Calu3 (cell line): ENCODE results near the gene CXCL8. TPM values are rescaled to one million over a fixed set of nuclear protein-coding genes. Genes with fewer than 3 reads are reported as not detected.

Source experiments
- BruUV-seq: library from RNA; stranded (reverse); fragments of 400-500 nt; replicated peaks from 2 replicates; lab custom pipeline; 2021; lab: Mats Ljungman, UMichigan
- CTCF ChIA-PET: fragments of 300-600 bp; sonication (Branson Sonifier 250); formaldehyde crosslinking; loops from one replicate; lab custom pipeline; 2022; ENCODE audit warnings: antibody characterized with exemption; lab: Charles Lee
- DNase-seq: peaks from one replicate; pipeline ENCODE4 v3.0.0; 2022
- H3K27ac Mint-ChIP-seq: one replicate; pipeline ENCODE4 v1.8.0; 2022; ENCODE audit warnings: mixed read lengths; ENCODE audit not compliant: unreplicated experiment
- H3K27me3 Mint-ChIP-seq: one replicate; pipeline ENCODE4 v1.8.0; 2022; ENCODE audit warnings: mixed read lengths; ENCODE audit not compliant: unreplicated experiment
- H3K36me3 Mint-ChIP-seq: one replicate; pipeline ENCODE4 v1.8.0; 2022; ENCODE audit warnings: mild to moderate bottlenecking, moderate library complexity, mixed read lengths; ENCODE audit not compliant: insufficient read depth, unreplicated experiment
- H3K4me1 Mint-ChIP-seq: one replicate; pipeline ENCODE4 v1.8.0; 2022; ENCODE audit warnings: mild to moderate bottlenecking, low read depth, mixed read lengths; ENCODE audit not compliant: unreplicated experiment
- H3K4me3 Mint-ChIP-seq: one replicate; pipeline ENCODE4 v1.8.0; 2022; ENCODE audit warnings: mild to moderate bottlenecking, low read depth, moderate library complexity, mixed read lengths; ENCODE audit not compliant: unreplicated experiment
- H3K9me3 Mint-ChIP-seq: one replicate; pipeline ENCODE4 v1.8.0; 2022; ENCODE audit warnings: low read depth, mixed read lengths; ENCODE audit not compliant: unreplicated experiment
- intact Hi-C: fragments of 100-400 bp; cut with micrococcal nuclease; formaldehyde crosslinking; loops from one replicate; pipeline ENCODE4 v1.10.0; 2022; ENCODE audit not compliant: unreplicated experiment
- total RNA-seq: library from RNA; stranded (reverse); gene quantifications from 2 replicates; pipeline ENCODE4 v1.2.3, GENCODE V29; 2022
- TF ChIP-seq, protein P1 (sequence below): fragments of 200-600 bp; IDR thresholded peaks from one replicate; pipeline ENCODE4 v1.8.0; 2022; ENCODE audit warnings: antibody characterized with exemption; ENCODE audit not compliant: unreplicated experiment

CXCL8 gene
- total RNA-seq, 1 experiment from 2014 or later, result 404 TPM

DNA sequence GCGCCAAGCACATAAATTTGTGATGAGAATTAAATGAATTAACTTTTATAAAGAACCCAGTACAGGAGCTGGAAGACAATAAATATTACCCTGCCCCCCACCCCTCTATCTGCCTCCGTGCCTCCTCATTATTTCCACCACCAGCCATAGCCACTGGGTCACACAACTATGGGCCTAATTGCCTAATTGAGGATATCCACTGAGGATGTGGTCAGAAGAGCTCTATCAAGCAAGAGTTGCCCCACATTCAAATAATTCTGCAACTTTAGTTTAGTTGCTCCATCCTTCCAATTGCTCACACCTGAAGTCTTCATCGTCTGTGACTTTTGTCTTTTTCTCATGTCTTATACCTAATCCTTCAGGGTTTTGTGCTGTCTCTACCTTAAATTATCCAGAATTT lies 9.5 kb upstream of the CXCL8 start:
- Mint-ChIP-seq H3K36me3 (peaks cover 22% of the 10 kb centered on the region), H3K27me3 (no peaks in the 10 kb centered on the region), H3K4me1 (peaks cover 82% of the 10 kb centered on the region), H3K27ac (peak overlapping the region; percentile 85), H3K9me3 (no peaks in the 10 kb centered on the region), H3K4me3 (no peak overlapping the region)
- no TSS peak for BruUV-seq
- DNase-seq, result no peak
- TF ChIP-seq, protein P1, sequence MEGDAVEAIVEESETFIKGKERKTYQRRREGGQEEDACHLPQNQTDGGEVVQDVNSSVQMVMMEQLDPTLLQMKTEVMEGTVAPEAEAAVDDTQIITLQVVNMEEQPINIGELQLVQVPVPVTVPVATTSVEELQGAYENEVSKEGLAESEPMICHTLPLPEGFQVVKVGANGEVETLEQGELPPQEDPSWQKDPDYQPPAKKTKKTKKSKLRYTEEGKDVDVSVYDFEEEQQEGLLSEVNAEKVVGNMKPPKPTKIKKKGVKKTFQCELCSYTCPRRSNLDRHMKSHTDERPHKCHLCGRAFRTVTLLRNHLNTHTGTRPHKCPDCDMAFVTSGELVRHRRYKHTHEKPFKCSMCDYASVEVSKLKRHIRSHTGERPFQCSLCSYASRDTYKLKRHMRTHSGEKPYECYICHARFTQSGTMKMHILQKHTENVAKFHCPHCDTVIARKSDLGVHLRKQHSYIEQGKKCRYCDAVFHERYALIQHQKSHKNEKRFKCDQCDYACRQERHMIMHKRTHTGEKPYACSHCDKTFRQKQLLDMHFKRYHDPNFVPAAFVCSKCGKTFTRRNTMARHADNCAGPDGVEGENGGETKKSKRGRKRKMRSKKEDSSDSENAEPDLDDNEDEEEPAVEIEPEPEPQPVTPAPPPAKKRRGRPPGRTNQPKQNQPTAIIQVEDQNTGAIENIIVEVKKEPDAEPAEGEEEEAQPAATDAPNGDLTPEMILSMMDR, result no peak
- intact Hi-C loops, result loop anchor here (5.0 to 10.0 kb wide), 2 partner anchors 136 to 384 kb away; partner anchors contain the start of gene CXCL1
- CTCF ChIA-PET, result interaction anchor here (0.8 to 1.1 kb wide), 2 partner anchors 33 to 61 kb away, joined by 3 read pairs; no protein-coding TSS in a partner anchor

GRCh38 chr4:73731968-73732610 lies 8.3 kb upstream of the CXCL8 start:
- Mint-ChIP-seq H3K4me3 (no peak overlapping the region), H3K27ac (peak overlapping the region; percentile 85), H3K4me1 (peaks cover 75% of the 10 kb centered on the region), H3K36me3 (peaks cover 16% of the 10 kb centered on the region), H3K9me3 (no peaks in the 10 kb centered on the region), H3K27me3 (no peaks in the 10 kb centered on the region)
- no peak for DNase-seq
- TF ChIP-seq, protein P1, result no peak
- intact Hi-C loops, result loop anchor here (5.0 to 10.0 kb wide), 2 partner anchors 135 to 383 kb away; partner anchors contain the start of gene CXCL1
- CTCF ChIA-PET, result no interaction called here
- BruUV-seq, result no TSS peak

DNA sequence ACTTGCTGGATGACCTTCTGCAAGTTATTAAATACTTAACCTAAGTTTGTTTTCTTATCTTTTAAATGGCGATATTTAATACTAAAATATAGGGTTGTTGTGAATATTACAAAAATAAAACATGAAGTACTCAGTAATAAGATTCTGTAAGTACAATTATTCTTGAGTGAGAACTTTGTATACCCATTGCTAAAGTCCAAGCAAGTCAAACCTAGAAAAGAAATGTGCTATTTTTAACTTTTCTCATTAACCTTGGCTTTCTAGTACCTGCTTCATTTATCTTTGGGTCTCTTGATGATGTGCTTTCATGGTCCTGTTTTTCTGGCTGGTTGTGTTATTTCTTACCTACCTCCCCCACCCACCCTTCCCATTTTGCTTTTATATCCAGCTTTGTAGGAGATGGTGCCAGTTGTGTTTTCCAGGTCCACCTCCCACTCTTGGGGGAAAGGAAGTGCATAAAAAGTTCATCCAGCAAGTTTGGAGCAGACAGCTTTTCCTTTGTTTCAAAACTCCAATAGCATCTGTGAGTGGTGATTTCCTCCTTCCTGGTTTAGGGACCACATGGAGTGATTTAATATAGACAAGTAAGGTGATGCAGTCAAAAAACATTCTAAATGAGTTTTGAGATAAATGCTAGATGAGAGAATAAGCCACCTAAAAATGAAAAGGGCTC lies 7.5 kb upstream of the CXCL8 start:
- Mint-ChIP-seq H3K9me3 (no peaks in the 10 kb centered on the region), H3K36me3 (peaks cover 12% of the 10 kb centered on the region), H3K4me3 (no peak overlapping the region), H3K27ac (peak overlapping the region; percentile 89), H3K27me3 (no peaks in the 10 kb centered on the region), H3K4me1 (peaks cover 67% of the 10 kb centered on the region)
- TF ChIP-seq, protein P1, result no peak
- no peak for DNase-seq
- CTCF ChIA-PET, result no interaction called here
- intact Hi-C loops, result loop anchor here (5.0 to 10.0 kb wide), 2 partner anchors 134 to 382 kb away; partner anchors contain the start of gene CXCL1
- no TSS peak for BruUV-seq

GRCh38 chr4:73734530-73735001 lies 5.8 kb upstream of the CXCL8 start:
- intact Hi-C loops, result loop anchor here (5.0 to 10.0 kb wide), 2 partner anchors 133 to 380 kb away; partner anchors contain the start of gene CXCL1
- Mint-ChIP-seq H3K4me1 (peaks cover 53% of the 10 kb centered on the region), H3K27ac (peak overlapping the region; percentile 89)

More at GRCh38 chr4:73734530-73735001, 5.8 kb upstream of the CXCL8 start:
- no peak for DNase-seq
- Mint-ChIP-seq H3K36me3 (peaks cover 10% of the 10 kb centered on the region), H3K27me3 (no peaks in the 10 kb centered on the region), H3K9me3 (no peaks in the 10 kb centered on the region), H3K4me3 (peak overlapping the region; percentile 39)
- no TSS peak for BruUV-seq
- CTCF ChIA-PET, result interaction anchor here (0.7 to 1.1 kb wide), 2 partner anchors 20 to 130 kb away, joined by 3 to 4 read pairs; no protein-coding TSS in a partner anchor
- TF ChIP-seq, protein P1, result no peak
